Measurements from ENCODE around the gene ZNF729. TPM values are rescaled to one million over a fixed set of nuclear protein-coding genes. Genes with fewer than 3 reads are reported as not detected.

The ZNF729 gene
- total and polyA plus RNA-seq, 9 of the 15 experiments (the other 6 are each of a cell fraction or from before 2014, with no cell fraction given): not detected

- Histone ChIP-seq H3K4me2 (ENCODE audit: insufficient read depth, low read length) (no peak overlapping the region), H3K9me1 (ENCODE audit: control insufficient read depth, insufficient read depth, low read length) (no peaks in the 10 kb centered on the region), H3K9ac (ENCODE audit: insufficient read depth in 1 of 2, low read depth in 2 of 2, low read length in 2 of 2) (no peak overlapping the region), H3K9me3 (replicated peaks; ENCODE audit: control insufficient read depth, insufficient read depth, low read depth, low read length) (peaks cover 2% of the 10 kb centered on the region; the same call in 1 of the 2 replicates), H4K20me1 (replicated peaks; ENCODE audit: control insufficient read depth, insufficient read depth, low read length) (no peaks in the 10 kb centered on the region), H3K79me2 (ENCODE audit: control insufficient read depth, insufficient read depth, low read length) (no peaks in the 10 kb centered on the region), H3K27ac (ENCODE audit: extremely low read depth, low read depth, low read length) (no peak overlapping the region), H2AFZ (ENCODE audit: low read depth, low read length) (no peak overlapping the region), H3K36me3 (ENCODE audit: control insufficient read depth, insufficient read depth, low read length) (no peaks in the 10 kb centered on the region), H3K4me3 (no peak overlapping the region), H3K4me1 (replicated peaks in 1 of 2; ENCODE audit: control insufficient read depth in 2 of 2, insufficient read depth in 2 of 2, low read length in 2 of 2) (no peaks in the 10 kb centered on the region), H3K27me3 (ENCODE audit: control insufficient read depth in 2 of 2, insufficient read depth in 2 of 2, low read length in 2 of 2) (no peaks in the 10 kb centered on the region)
- BruUV-seq (replicated peaks): no TSS peak
- in situ Hi-C loops (cut with MboI) (no loop called here), intact Hi-C loops (cut with micrococcal nuclease) (no loop called here)
- FAIRE-seq: no peak
- no peak for ATAC-seq
- ChIA-PET CTCF (ENCODE audit: low intra/inter-chr PET ratio) (no interaction called here), POLR2A (no interaction called here)
- DNase-seq (ENCODE audit: extremely low read depth in 1 of 4, low spot score in 3 of 4): no peak
- 2% methylated on average over 4 of the region's 4 CpGs for WGBS (ENCODE audit: insufficient coverage, low coverage, missing lambda C conversion rate)
- no peak for TF ChIP-seq ZC3H4 (CRISPR knock-in tag; IDR thresholded peaks at IDR 0.05; ENCODE audit: borderline replicate concordance)
- no peak for TF ChIP-seq ZNF511 (CRISPR knock-in tag; IDR thresholded peaks at IDR 0.05)
- no peak for TF ChIP-seq RCOR1 (IDR thresholded peaks at IDR 0.05; ENCODE audit: borderline replicate concordance in 1 of 2, low read depth in 2 of 2, low read length in 2 of 2)
- no peak for TF ChIP-seq ARNT (IDR thresholded peaks at IDR 0.05)
These were observed 40.0 kb downstream of the ZNF729 start for GRCh38 chr19:22326219-22326618.

- DNase-seq (ENCODE audit: extremely low read depth in 1 of 4, low spot score in 3 of 4) (no peak), ATAC-seq (no peak), FAIRE-seq (no peak)
- Histone ChIP-seq H3K4me2 (ENCODE audit: insufficient read depth, low read length) (no peak overlapping the region), H4K20me1 (replicated peaks; ENCODE audit: control insufficient read depth, insufficient read depth, low read length) (no peaks in the 10 kb centered on the region), H2AFZ (ENCODE audit: low read depth, low read length) (no peak overlapping the region), H3K27me3 (ENCODE audit: control insufficient read depth in 2 of 2, insufficient read depth in 2 of 2, low read length in 2 of 2) (no peaks in the 10 kb centered on the region), H3K27ac (ENCODE audit: extremely low read depth, low read depth, low read length) (no peak overlapping the region), H3K36me3 (ENCODE audit: control insufficient read depth, insufficient read depth, low read length) (no peaks in the 10 kb centered on the region), H3K9me3 (replicated peaks; ENCODE audit: control insufficient read depth, insufficient read depth, low read depth, low read length) (peaks cover 2% of the 10 kb centered on the region; the same call in 1 of the 2 replicates), H3K9ac (ENCODE audit: insufficient read depth in 1 of 2, low read depth in 2 of 2, low read length in 2 of 2) (no peak overlapping the region), H3K9me1 (ENCODE audit: control insufficient read depth, insufficient read depth, low read length) (no peaks in the 10 kb centered on the region), H3K4me3 (no peak overlapping the region), H3K4me1 (replicated peaks in 1 of 2; ENCODE audit: control insufficient read depth in 2 of 2, insufficient read depth in 2 of 2, low read length in 2 of 2) (no peaks in the 10 kb centered on the region), H3K79me2 (ENCODE audit: control insufficient read depth, insufficient read depth, low read length) (no peaks in the 10 kb centered on the region)
- CTCF ChIA-PET (ENCODE audit: low intra/inter-chr PET ratio): no interaction called here
- intact Hi-C loops (cut with micrococcal nuclease): no loop called here
- BruUV-seq (replicated peaks): no TSS peak
- in situ Hi-C loops (cut with MboI): no loop called here
- POLR2A ChIA-PET: no interaction called here
- no peak for TF ChIP-seq MAFK (IDR thresholded peaks at IDR 0.05; ENCODE audit: low read length)
- 0% methylated on average over 3 of the region's 3 CpGs for WGBS (ENCODE audit: insufficient coverage, low coverage, missing lambda C conversion rate)
These were observed 41.1 kb downstream of the ZNF729 start for GRCh38 chr19:22327321-22327720.
